HepG2 (cell line): ENCODE results near the gene BCAS3. TPM values are rescaled to one million over a fixed set of nuclear protein-coding genes. Genes with fewer than 3 reads are reported as not detected.

ENCODE experiments used
- AKNA ChIP-seq: sonication (generic); formaldehyde crosslinking; IDR thresholded peaks from 2 replicates; pipeline ENCODE4 v1.4.0; 2020; ENCODE audit warnings: missing genetic modification reagents, borderline replicate concordance
- DMAP1 ChIP-seq: IDR thresholded peaks from 2 replicates; pipeline ENCODE4 v1.6.1; 2016
- FOXA3 ChIP-seq: IDR thresholded peaks from 2 replicates; pipeline ENCODE4 v1.6.1; 2016; ENCODE audit warnings: missing genetic modification reagents, missing compliant biosample characterization
- FUBP1 ChIP-seq: sonication (generic); formaldehyde crosslinking; IDR thresholded peaks from 2 replicates; pipeline ENCODE4 v1.5.1; 2020; ENCODE audit warnings: missing genetic modification reagents, mild to moderate bottlenecking, borderline replicate concordance
- HMGA1 ChIP-seq: sonication (generic); formaldehyde crosslinking; conservative IDR thresholded peaks from 2 replicates; pipeline ENCODE4 v1.4.0; 2020; ENCODE audit warnings: missing genetic modification reagents
- MIXL1 ChIP-seq: IDR thresholded peaks from 2 replicates; pipeline ENCODE4 v1.6.1; 2016
- RARA ChIP-seq: IDR thresholded peaks from 2 replicates; pipeline ENCODE4 v1.6.1; 2016; ENCODE audit warnings: missing genetic modification reagents, missing compliant biosample characterization
- TOE1 ChIP-seq: sonication (generic); formaldehyde crosslinking; IDR thresholded peaks from 2 replicates; pipeline ENCODE4 v1.4.0; 2020; ENCODE audit warnings: mild to moderate bottlenecking, missing genetic modification reagents
- ZIK1 ChIP-seq: sonication (generic); formaldehyde crosslinking; IDR thresholded peaks from 2 replicates; pipeline ENCODE4 v1.5.0; 2020; ENCODE audit warnings: mild to moderate bottlenecking, low read depth, missing genetic modification reagents, borderline replicate concordance
- ZNF441 ChIP-seq: sonication (generic); formaldehyde crosslinking; IDR thresholded peaks from 2 replicates; pipeline ENCODE4 v1.7.0; 2021; ENCODE audit warnings: missing genetic modification reagents, borderline replicate concordance
- ZNF567 ChIP-seq: sonication (generic); formaldehyde crosslinking; IDR thresholded peaks from 2 replicates; pipeline ENCODE4 v1.8.1; 2023; ENCODE audit warnings: mild to moderate bottlenecking, missing genetic modification reagents, borderline replicate concordance
- ZNF598 ChIP-seq: sonication (generic); formaldehyde crosslinking; IDR thresholded peaks from 2 replicates; pipeline ENCODE4 v1.5.1; 2020; ENCODE audit warnings: mild to moderate bottlenecking, missing genetic modification reagents, borderline replicate concordance
- ZNF678 ChIP-seq: sonication (generic); formaldehyde crosslinking; IDR thresholded peaks from 2 replicates; pipeline ENCODE4 v1.4.0; 2020; ENCODE audit warnings: mild to moderate bottlenecking, missing genetic modification reagents
- ZNF691 ChIP-seq: sonication (generic); formaldehyde crosslinking; IDR thresholded peaks from 2 replicates; pipeline ENCODE4 v1.4.0; 2020; ENCODE audit warnings: missing genetic modification reagents, low read depth, mild to moderate bottlenecking, borderline replicate concordance
- ZNF891 ChIP-seq: sonication (generic); formaldehyde crosslinking; IDR thresholded peaks from 2 replicates; pipeline ENCODE4 v1.5.0; 2020; ENCODE audit warnings: mild to moderate bottlenecking, missing genetic modification reagents
- ZSCAN9 ChIP-seq: IDR thresholded peaks from 2 replicates; pipeline ENCODE4 v1.6.1; 2016; ENCODE audit warnings: borderline replicate concordance
- polyA plus RNA-seq, 8 experiments: library from polyadenylated mRNA; depleted of rRNA in 3 of 8; stranded (reverse) in 7 of 8; unstranded in 1 of 8; fragments of >200 nt; fragmentation: Illumina TruSeq in 4 of 8; extraction: Trizol in 4 of 8; gene quantifications; 2 replicates each; pipeline versions ENCODE4 v1.2.1 to v1.2.3, GENCODE V29; 2011 to 2016; ENCODE audit warnings: low read depth in 4 of 8, missing spikeins in 1 of 8, mixed read lengths in 1 of 8; ENCODE audit not compliant: insufficient read depth in 1 of 8
- total RNA-seq, 5 experiments: library from RNA; depleted of rRNA; stranded (reverse); fragments of >200 nt; fragmentation: Illumina TruSeq; extraction: Trizol; gene quantifications; 2 replicates each; pipeline ENCODE4 v1.2.3, GENCODE V29; 2016; ENCODE audit warnings: low read depth in 1 of 5
- TF ChIP-seq, protein P1 (sequence below): sonication (generic); formaldehyde crosslinking; IDR thresholded peaks from 2 replicates; pipeline ENCODE4 v1.4.0; 2020; ENCODE audit warnings: mild to moderate bottlenecking, missing genetic modification reagents
- TF ChIP-seq, protein P2 (sequence below): sonication (generic); formaldehyde crosslinking; conservative IDR thresholded peaks from 2 replicates; pipeline ENCODE4 v1.8.0; 2022; ENCODE audit warnings: missing genetic modification reagents

BCAS3 gene
- total and polyA plus RNA-seq, 2 of the 13 experiments (the other 11 are each of a cell fraction or from before 2014, with no cell fraction given), result 10.7 to 11.2 TPM

DNA sequence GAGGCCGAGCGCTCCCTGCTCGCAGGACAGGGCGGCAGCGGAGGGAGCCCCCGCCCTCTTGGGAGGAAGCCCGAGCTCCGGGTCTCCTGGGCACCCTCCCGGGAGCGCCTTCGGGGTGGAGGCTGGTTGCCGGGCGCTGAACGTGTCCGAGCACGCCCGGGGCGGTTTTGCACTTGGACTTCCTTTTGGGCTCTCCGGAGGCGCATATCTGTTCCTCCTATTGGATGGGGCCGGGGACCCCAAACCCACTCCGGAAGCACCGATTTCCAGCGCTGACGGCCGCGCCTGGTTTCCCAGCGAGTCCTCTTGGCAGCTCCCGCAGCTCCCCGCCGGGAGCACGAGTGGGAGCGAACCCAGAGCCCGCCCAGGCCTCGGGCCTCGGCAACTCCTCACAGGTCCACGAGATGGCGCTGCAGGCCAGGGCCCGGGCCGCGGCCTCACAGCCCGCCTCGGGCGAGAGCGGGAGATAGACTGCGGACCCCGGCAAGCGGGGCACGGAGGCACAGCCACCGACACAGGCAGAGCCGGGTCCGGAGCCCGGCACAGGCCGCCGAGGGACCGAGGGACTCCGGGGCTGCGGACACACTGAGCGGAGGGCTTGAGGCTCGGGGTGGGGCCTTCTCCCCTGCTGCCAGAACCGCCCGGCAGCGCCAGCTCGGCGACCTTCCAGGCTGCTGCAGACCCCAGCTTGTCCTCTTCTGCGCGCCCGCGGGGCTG is 734.6 kb downstream of the BCAS3 start (continued):
- no peak; the same call in none of the 2 replicates for TF ChIP-seq ZNF891
- TF ChIP-seq FUBP1 (CRISPR knock-in tag), result no peak
- TF ChIP-seq, protein P1, sequence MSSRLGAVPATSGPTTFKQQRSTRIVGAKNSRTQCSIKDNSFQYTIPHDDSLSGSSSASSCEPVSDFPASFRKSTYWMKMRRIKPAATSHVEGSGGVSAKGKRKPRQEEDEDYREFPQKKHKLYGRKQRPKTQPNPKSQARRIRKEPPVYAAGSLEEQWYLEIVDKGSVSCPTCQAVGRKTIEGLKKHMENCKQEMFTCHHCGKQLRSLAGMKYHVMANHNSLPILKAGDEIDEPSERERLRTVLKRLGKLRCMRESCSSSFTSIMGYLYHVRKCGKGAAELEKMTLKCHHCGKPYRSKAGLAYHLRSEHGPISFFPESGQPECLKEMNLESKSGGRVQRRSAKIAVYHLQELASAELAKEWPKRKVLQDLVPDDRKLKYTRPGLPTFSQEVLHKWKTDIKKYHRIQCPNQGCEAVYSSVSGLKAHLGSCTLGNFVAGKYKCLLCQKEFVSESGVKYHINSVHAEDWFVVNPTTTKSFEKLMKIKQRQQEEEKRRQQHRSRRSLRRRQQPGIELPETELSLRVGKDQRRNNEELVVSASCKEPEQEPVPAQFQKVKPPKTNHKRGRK (CRISPR knock-in tag), result no peak
- TF ChIP-seq AKNA (CRISPR knock-in tag), result peak; percentile 42; the same call in 1 of the 2 replicates
- peak; percentile 94; the same call in 1 of the 2 replicates for TF ChIP-seq ZNF598
- peak; percentile 36; the same call in 1 of the 2 replicates for TF ChIP-seq ZIK1 (CRISPR knock-in tag)
- peak; percentile 52; the same call in 1 of the 2 replicates for TF ChIP-seq ZNF441 (CRISPR knock-in tag)
- TF ChIP-seq RARA, result peak; percentile 42
- TF ChIP-seq ZNF691, result peak; percentile 35; the same call in 1 of the 2 replicates
- no peak for TF ChIP-seq HMGA1
- 0 out of 2 replicates have a peak, but pooled peaks have one; percentile 31 for TF ChIP-seq DMAP1 (CRISPR knock-in tag)
- TF ChIP-seq, protein P2, sequence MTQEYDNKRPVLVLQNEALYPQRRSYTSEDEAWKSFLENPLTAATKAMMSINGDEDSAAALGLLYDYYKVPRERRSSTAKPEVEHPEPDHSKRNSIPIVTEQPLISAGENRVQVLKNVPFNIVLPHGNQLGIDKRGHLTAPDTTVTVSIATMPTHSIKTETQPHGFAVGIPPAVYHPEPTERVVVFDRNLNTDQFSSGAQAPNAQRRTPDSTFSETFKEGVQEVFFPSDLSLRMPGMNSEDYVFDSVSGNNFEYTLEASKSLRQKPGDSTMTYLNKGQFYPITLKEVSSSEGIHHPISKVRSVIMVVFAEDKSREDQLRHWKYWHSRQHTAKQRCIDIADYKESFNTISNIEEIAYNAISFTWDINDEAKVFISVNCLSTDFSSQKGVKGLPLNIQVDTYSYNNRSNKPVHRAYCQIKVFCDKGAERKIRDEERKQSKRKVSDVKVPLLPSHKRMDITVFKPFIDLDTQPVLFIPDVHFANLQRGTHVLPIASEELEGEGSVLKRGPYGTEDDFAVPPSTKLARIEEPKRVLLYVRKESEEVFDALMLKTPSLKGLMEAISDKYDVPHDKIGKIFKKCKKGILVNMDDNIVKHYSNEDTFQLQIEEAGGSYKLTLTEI, result no peak
- peak; percentile 92; the same call in 1 of the 2 replicates for TF ChIP-seq ZNF678 (CRISPR knock-in tag)
- TF ChIP-seq FOXA3 (CRISPR knock-in tag), result peak; percentile 47; the same call in 1 of the 2 replicates
- peak; percentile 67; the same call in 1 of the 2 replicates for TF ChIP-seq ZSCAN9 (CRISPR knock-in tag)
- peak; percentile 73 for TF ChIP-seq MIXL1 (CRISPR knock-in tag)
- peak; percentile 66; the same call in 1 of the 2 replicates for TF ChIP-seq ZNF567 (CRISPR knock-in tag)
- peak; percentile 77; the same call in 1 of the 2 replicates for TF ChIP-seq TOE1 (CRISPR knock-in tag)
